NCI-H446 (cell line): Measurements from ENCODE around the gene ALB.

ENCODE experiments used
- DNase-seq, 2 experiments: peaks; one replicate each; lab custom pipeline; 2025; lab: John Stamatoyannopoulos, UW

Gene ALB

GRCh38 chr4:73431813-73432168 is 27.7 kb downstream of the ALB start:
- no peak for DNase-seq

GRCh38 chr4:73432169-73433000 is 28.3 kb downstream of the ALB start:
- no peak for DNase-seq

GRCh38 chr4:73433140-73433539 is 29.1 kb downstream of the ALB start:
- no peak for DNase-seq

- DNase-seq = no peak
Observed at GRCh38 chr4:73434311-73434710, 30.2 kb downstream of the ALB start.

GRCh38 chr4:73435984-73436383 is 31.9 kb downstream of the ALB start, which contains the start of gene AFP:
AFP (plus strand) TSS chr4:73436221; CDS start chr4:73436263, 42 bp downstream.
- DNase-seq = no peak

- DNase-seq = no peak
Observed at GRCh38 chr4:73436674-73437557, 32.8 kb downstream of the ALB start.

- no peak for DNase-seq
Observed at GRCh38 chr4:73437558-73437956, 33.5 kb downstream of the ALB start.

- DNase-seq = no peak
Observed at GRCh38 chr4:73438048-73438447, 34.0 kb downstream of the ALB start.

GRCh38 chr4:73438582-73439215 is 34.6 kb downstream of the ALB start:
- DNase-seq = no peak

GRCh38 chr4:73439445-73439844 is 35.4 kb downstream of the ALB start:
- no peak for DNase-seq

- no peak for DNase-seq
Observed at GRCh38 chr4:73439991-73440390, 35.9 kb downstream of the ALB start.

GRCh38 chr4:73440653-73441052 is 36.6 kb downstream of the ALB start:
- no peak for DNase-seq

- DNase-seq = no peak
Observed at GRCh38 chr4:73442275-73442674, 38.2 kb downstream of the ALB start.

GRCh38 chr4:73443224-73443623 is 39.1 kb downstream of the ALB start:
- DNase-seq = no peak

GRCh38 chr4:73445383-73446335 is 41.6 kb downstream of the ALB start:
- no peak for DNase-seq

GRCh38 chr4:73446336-73446938 is 42.4 kb downstream of the ALB start:
- DNase-seq = peak; percentile 1 to 57

GRCh38 chr4:73447671-73448070 is 43.6 kb downstream of the ALB start:
- DNase-seq = no peak

GRCh38 chr4:73448448-73449203 is 44.5 kb downstream of the ALB start:
- no peak for DNase-seq

- peak; percentile 63 to 81 for DNase-seq
Observed at GRCh38 chr4:73450398-73451004, 46.4 kb downstream of the ALB start.

- DNase-seq = peak in 1 of 2 experiments; percentile 53
Observed at GRCh38 chr4:73451404-73451803, 47.3 kb downstream of the ALB start.
